Thyroid gland (tissue), 4 donors: ENCODE measurements around the gene SLC25A29. TPM values are rescaled to one million over a fixed set of nuclear protein-coding genes. Genes with fewer than 3 reads are reported as not detected.
"Not testable (repeated sequence)": the region's sequence is repeated elsewhere in the genome, so short reads cannot be mapped to it uniquely, and the experiment has no call there.

Experiments
- DNase-seq, 2 donors: peaks; one replicate each; pipeline ENCODE4 v3.0.0-alpha.2; 2019
- H3K27ac ChIP-seq, 3 donors: fragments of 200-600 bp; sonication (generic); 1 replicate in 2 of 3; 2 replicates in 1 of 3; pipeline ENCODE4 v1.5.1; 2016 to 2019; ENCODE audit warnings: mild to moderate bottlenecking in 1 of 3, moderate library complexity in 1 of 3
- H3K27me3 ChIP-seq: fragments of 200-600 bp; sonication (generic); one replicate; pipeline ENCODE4 v1.5.1; 2019
- H3K36me3 ChIP-seq, 2 donors: fragments of 200-600 bp; sonication (generic); one replicate each; pipeline ENCODE4 v1.5.1; 2016 to 2019
- H3K4me1 ChIP-seq, 2 donors: fragments of 200-600 bp; sonication (generic); one replicate each; pipeline ENCODE4 v1.5.1; 2017 to 2019
- H3K4me3 ChIP-seq, 3 donors: fragments of 200-600 bp; sonication (generic); replicated peaks in 1 of 3; 1 replicate in 2 of 3; 2 replicates in 1 of 3; pipeline ENCODE4 v1.5.1; 2016; ENCODE audit warnings: mild to moderate bottlenecking in 1 of 3
- H3K9me3 ChIP-seq: fragments of 200-600 bp; sonication (generic); one replicate; pipeline ENCODE4 v1.5.1; 2017
- CTCF ChIP-seq, 6 experiments: fragments of 200-600 bp in 3 of 6; fragments of 450-650 bp in 3 of 6; sonication (generic) in 3 of 6; IDR thresholded peaks; one replicate each; pipeline ENCODE4 v1.5.1; 2016 to 2019; ENCODE audit warnings: antibody characterized with exemption in 6 of 6, mild to moderate bottlenecking in 2 of 6, inconsistent platforms in 1 of 6, moderate library complexity in 1 of 6
- POLR2A ChIP-seq, 2 donors: fragments of 450-650 bp; IDR thresholded peaks; one replicate each; pipeline ENCODE4 v1.6.1; 2017; ENCODE audit warnings: antibody characterized with exemption in 2 of 2, mild to moderate bottlenecking in 2 of 2, moderate library complexity in 1 of 2
- WGBS, 2 donors: methylation state at CpG; one replicate each; pipeline ENCODE4 v1.1.5; 2017; 5-methylcytosine and 5-hydroxymethylcytosine counted together
- intact Hi-C: fragments of 100-400 bp; cut with DNase I; formaldehyde crosslinking; loops from one replicate; pipeline ENCODE4 v1.15.1; 2023
- total RNA-seq, 4 donors: library from RNA; depleted of rRNA; stranded (reverse); fragments of >200 nt; gene quantifications; one replicate each; pipeline ENCODE4 v1.2.3, GENCODE V29; 2016

SLC25A29 gene
- total RNA-seq, 4 donors from 2014 or later = 354 to 606 (median 433) TPM

GRCh38 chr14:100348253-100348729 lies 42.0 kb upstream of the SLC25A29 start:
- Histone ChIP-seq H3K9me3 (no peaks in the 10 kb centered on the region), H3K36me3 (peaks cover 42 to 43% of the 10 kb centered on the region in 2 donors), H3K27me3 (no peaks in the 10 kb centered on the region), H3K4me1 (no peaks in the 10 kb centered on the region), H3K4me3 (no peak overlapping the region), H3K27ac (no peak overlapping the region)
- intact Hi-C loops = no loop called here
- no peak for DNase-seq
- TF ChIP-seq CTCF (IDR thresholded peaks at IDR 0.05) (no peak), POLR2A (IDR thresholded peaks at IDR 0.05) (no peak)
- 94 to 99% methylated on average over 11 to 12 of the region's 12 CpGs for WGBS, 2 donors

GRCh38 chr14:100346306-100347091 lies 40.3 kb upstream of the SLC25A29 start:
- Histone ChIP-seq H3K36me3 (peaks cover 33% of the 10 kb centered on the region in 2 donors), H3K4me1 (peaks cover 0 to 8% of the 10 kb centered on the region in 2 donors), H3K4me3 (no peak overlapping the region), H3K27me3 (no peaks in the 10 kb centered on the region), H3K27ac (no peak overlapping the region), H3K9me3 (no peaks in the 10 kb centered on the region)
- intact Hi-C loops = no loop called here
- TF ChIP-seq POLR2A (IDR thresholded peaks at IDR 0.05) (no peak), CTCF (IDR thresholded peaks at IDR 0.05) (no peak)
- 92 to 95% methylated on average over 12 of the region's 12 CpGs for WGBS, 2 donors
- DNase-seq = no peak

DNA sequence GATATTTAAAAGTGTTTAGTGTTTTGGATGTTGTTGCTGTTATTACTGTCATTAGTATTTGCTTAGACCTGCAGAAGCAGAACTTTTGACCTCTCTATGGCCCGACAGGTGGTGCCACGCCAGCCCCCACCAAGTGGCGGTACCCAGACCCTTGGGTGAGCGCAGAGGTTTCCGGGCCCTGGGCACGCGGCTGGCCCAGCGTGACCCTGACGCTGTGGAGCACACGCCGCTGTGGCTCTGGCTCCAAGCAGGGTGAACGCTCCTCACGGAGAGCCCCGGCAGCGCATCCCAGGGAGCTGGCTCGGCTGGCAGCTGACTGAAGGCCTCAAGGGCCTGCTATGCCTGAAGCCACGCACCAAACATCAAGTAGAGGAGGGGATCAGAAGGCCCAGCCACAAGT lies 39.5 kb upstream of the SLC25A29 start:
- WGBS, 2 donors = 87 to 91% methylated on average over 17 of the region's 17 CpGs

GRCh38 chr14:100344657-100345056 lies 38.4 kb upstream of the SLC25A29 start:
- intact Hi-C loops, H3K27ac ChIP-seq, H3K4me3 ChIP-seq, H3K9me3 ChIP-seq, DNase-seq, H3K27me3 ChIP-seq: not testable (repeated sequence)
- H3K36me3 ChIP-seq = peaks cover 23 to 24% of the 10 kb centered on the region in 2 donors
- H3K4me1 ChIP-seq = peaks cover 0 to 12% of the 10 kb centered on the region in 2 donors
- WGBS, 2 donors = 100% methylated on average over 4 of the region's 35 CpGs; no CpG with 5 or more reads in 1 of the 2 donors

More for the DNA sequence above, 39.5 kb upstream of the SLC25A29 start:
- TF ChIP-seq CTCF (IDR thresholded peaks at IDR 0.05) (no peak), POLR2A (IDR thresholded peaks at IDR 0.05) (no peak)
- H3K9me3 ChIP-seq = no peaks in the 10 kb centered on the region
- no peak overlapping the region for H3K4me3 ChIP-seq
- H3K27ac ChIP-seq = no peak overlapping the region
- intact Hi-C loops = no loop called here
- peaks cover 25 to 28% of the 10 kb centered on the region in 2 donors for H3K36me3 ChIP-seq
- DNase-seq = no peak
- no peaks in the 10 kb centered on the region for H3K27me3 ChIP-seq
- peaks cover 0 to 12% of the 10 kb centered on the region in 2 donors for H3K4me1 ChIP-seq

DNA sequence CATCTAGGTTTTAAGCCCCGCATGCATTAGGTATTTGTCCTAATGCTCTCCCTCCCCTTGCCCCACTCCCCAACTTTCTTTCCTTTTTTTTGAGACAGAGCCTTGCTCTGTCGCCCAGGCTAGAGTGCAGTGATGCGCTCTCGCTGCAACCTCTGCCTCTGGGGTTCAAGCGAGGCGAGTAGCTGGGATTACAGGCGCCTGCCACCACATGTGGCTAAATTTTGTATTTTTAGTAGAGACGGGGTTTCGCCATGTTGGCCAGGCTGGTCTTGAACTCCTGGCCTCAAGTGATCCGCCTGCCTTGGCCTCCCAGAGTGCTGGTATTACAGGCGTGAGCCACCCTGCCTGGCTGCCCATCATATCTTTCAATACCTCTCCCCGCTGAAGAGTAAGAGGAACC lies 36.6 kb upstream of the SLC25A29 start:
- DNase-seq, intact Hi-C loops, H3K27me3 ChIP-seq, H3K4me3 ChIP-seq, H3K9me3 ChIP-seq, H3K27ac ChIP-seq: not testable (repeated sequence)
- 96 to 98% methylated on average over 12 of the region's 12 CpGs for WGBS, 2 donors
- Histone ChIP-seq H3K36me3 (peaks cover 18 to 26% of the 10 kb centered on the region in 2 donors), H3K4me1 (peaks cover 0 to 12% of the 10 kb centered on the region in 2 donors)

DNA sequence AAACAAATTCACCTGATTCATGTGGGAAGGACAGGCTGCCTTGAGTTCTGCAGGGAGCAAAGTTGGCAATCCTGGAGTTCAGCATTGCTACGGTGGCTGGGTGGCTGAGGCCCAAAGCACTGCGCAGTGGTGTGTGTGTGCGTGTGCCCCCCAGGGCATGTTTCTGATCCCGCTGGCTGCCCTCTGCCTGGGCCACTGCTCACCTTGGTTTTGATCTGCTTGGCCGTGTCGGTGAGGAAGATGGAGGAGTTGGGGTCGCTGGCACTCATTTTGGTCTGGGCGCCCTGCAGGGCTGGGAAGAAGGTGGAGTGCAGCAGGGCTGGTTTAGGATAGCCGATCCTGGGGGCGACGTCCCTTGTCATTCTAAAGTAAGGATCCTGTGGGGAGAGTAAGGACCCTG lies 36.0 kb upstream of the SLC25A29 start:
- no peaks in the 10 kb centered on the region for H3K27me3 ChIP-seq
- no peak for DNase-seq
- H3K27ac ChIP-seq = peak overlapping the region in 2 of 3 donors; percentile 13 to 59
- WGBS, 2 donors = 93 to 95% methylated on average over 11 of the region's 11 CpGs
- H3K9me3 ChIP-seq = no peaks in the 10 kb centered on the region
- H3K4me3 ChIP-seq = no peak overlapping the region
- peaks cover 0 to 12% of the 10 kb centered on the region in 2 donors for H3K4me1 ChIP-seq
- no peak for TF ChIP-seq POLR2A (IDR thresholded peaks at IDR 0.05)
- no peak for TF ChIP-seq CTCF (IDR thresholded peaks at IDR 0.05)
- intact Hi-C loops = no loop called here
- peaks cover 21% of the 10 kb centered on the region in 2 donors for H3K36me3 ChIP-seq
